GM18511 (cell line): ENCODE results near the gene SS18L1.
"Not testable (repeated sequence)": the region's sequence is repeated elsewhere in the genome, so short reads cannot be mapped to it uniquely, and the experiment has no call there.

Experiments
- ATAC-seq: cut with Tn5 transposase; IDR thresholded peaks from one replicate; pipeline ENCODE4 v1.9.1; 2021; ENCODE audit warnings: mild to moderate bottlenecking, moderate library complexity; ENCODE audit not compliant: unreplicated experiment

Gene SS18L1

DNA sequence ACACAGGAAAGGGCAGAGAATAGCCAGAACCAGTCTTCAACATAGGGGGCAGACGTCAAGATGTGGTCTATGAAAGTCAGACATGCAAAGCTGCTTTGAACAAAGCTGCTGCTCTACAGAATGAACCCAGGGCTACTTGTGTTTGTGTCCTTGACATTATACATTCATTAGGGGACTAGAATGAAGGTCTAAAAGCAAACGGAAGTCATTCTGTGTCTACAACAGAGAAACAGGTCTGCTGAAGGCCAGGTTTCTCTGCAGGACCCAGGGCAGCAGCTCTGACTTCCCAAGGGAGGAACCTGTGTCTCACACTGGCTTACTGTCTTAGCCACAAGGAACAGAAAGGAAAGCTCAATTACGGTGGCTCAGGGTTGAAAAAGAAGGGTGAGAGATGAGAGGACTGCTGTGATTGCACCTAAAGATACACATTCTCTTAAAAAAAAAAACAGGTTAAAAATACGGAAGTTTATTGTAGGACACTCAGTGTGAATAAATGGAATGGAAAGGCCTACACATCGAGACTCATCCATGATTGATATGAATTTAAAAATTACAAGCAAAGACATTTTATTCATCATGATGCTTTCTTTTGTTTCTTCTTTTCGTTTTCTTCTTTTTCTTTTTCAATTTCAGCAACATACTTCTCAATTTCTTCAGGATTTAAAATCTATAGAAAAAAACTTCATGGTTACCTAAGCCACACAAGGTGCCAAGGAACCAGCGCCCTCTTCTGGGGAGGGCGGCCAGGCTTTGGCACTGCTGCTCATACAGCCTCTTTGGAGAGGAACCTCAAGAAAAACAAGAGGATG, 7.1 kb upstream of the SS18L1 start:
- ATAC-seq: no peak

DNA sequence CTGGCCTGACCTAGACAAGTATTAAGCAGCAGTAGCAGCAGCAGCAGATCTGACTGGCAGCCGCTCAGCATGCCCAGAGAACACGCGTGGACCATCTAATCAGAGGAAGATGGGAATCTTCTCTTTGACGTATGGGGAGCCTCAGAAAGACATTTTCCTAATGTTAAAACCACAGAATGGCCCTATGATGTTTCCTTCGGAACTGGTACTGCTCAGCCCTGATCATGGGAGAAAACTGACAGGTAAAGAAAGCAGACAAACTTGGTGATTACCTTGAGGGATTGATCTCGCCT, 6.5 kb upstream of the SS18L1 start:
- ATAC-seq: no peak

GRCh38 chr20:62137478-62138203, 5.9 kb upstream of the SS18L1 start:
- ATAC-seq: no peak

DNA sequence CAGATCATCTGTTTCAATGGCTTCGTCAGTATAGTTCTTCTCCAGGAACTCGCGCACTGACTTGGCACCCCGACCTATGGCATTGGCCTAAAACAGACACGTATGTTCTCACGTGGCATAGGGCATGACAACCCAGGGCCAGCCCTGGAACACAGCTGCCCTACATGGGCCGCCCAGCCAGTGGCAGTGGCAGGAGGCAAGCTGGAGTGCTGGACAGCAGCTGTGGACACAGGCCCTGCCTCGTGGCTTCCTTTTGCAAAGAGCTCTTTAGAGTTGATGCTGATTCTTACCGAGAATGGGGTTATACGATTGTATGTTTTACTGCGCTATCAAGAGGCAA, 5.4 kb upstream of the SS18L1 start:
- no peak for ATAC-seq

GRCh38 chr20:62138912-62139311, 4.7 kb upstream of the SS18L1 start:
- no peak for ATAC-seq

DNA sequence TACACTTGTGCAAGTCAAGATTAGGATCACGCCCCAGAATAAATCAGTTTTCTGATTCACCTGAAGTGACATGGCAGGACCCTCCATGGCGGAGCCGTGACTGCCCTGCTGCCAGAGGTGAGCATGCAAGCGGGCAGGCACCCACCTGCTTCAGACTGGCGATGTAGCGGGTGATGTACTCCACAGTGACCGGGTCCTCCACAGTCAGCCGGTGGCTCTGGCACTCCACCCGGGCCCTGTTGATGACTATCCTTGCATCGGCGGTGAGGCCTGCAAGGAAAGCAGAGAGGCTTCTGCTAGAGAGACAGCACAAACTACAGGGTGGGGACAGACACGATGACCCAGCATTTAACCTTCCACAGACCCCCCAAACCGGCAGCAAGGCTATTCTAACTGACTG, 3.9 kb upstream of the SS18L1 start:
- no peak for ATAC-seq

DNA sequence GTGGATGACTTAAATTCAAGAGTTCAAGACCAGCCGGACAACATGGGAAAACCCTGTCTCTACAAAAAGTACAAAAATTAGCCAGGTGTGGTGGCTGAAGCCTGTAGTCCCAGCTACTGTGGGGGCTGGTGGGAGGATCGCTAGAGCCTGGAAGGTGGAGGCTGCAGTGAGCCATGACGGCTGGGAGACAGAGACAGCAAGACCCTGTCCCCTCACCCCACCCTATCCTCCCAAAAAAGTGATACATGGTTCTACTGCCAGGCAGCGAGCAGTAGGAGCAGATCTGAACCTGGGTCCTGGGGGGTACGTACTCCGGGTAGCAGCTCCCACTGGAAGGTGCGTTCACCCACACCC, 2.5 kb upstream of the SS18L1 start:
- ATAC-seq: no peak

DNA sequence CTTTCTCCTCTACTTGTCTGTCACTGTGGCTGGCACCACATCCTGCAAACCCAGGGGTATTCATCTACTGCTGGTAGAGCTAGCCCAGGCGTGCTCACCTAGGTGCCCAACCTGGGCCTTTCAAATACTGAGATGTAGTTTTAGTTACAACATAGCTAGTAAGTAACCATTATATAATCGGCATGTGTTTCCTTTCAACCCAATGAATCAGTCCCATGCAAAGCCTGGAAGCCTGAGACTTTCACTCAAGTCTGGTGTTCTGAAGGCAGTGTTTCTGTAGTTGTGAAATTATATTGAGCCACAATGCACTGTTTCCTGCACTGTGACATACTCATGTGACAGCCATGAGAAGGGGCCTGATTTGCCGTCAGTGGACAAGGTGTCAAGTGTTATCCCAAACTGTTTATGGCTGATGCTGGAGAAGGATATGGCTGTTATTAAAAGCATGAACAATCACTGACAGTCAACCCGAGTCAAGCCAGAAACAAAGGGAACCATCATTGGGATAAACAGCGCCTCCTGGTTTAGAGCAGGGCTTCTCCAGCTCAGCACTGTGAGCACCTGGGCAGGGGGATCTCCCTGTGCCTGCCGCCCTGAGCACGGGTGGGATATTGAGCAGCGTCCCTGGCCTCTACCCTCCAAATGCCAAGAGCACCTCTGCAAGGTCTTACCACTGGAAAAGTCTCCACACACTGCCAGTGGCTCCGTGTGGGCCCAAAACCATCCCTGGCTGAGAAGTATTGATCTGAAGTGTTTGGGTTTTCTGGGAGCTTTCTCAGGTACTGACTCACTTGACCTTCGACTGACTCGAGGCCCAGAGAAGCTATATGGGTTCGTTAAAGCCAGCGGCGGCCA, 1.9 kb upstream of the SS18L1 start:
- no peak for ATAC-seq

- ATAC-seq: peak; percentile 25
Observed at GRCh38 chr20:62142252-62143080, 1.1 kb upstream of the SS18L1 start.

GRCh38 chr20:62143957-62144825, 622 bp downstream of the SS18L1 start:
- ATAC-seq: peak; percentile 39

GRCh38 chr20:62145688-62146018, 2.1 kb downstream of the SS18L1 start:
- no peak for ATAC-seq

DNA sequence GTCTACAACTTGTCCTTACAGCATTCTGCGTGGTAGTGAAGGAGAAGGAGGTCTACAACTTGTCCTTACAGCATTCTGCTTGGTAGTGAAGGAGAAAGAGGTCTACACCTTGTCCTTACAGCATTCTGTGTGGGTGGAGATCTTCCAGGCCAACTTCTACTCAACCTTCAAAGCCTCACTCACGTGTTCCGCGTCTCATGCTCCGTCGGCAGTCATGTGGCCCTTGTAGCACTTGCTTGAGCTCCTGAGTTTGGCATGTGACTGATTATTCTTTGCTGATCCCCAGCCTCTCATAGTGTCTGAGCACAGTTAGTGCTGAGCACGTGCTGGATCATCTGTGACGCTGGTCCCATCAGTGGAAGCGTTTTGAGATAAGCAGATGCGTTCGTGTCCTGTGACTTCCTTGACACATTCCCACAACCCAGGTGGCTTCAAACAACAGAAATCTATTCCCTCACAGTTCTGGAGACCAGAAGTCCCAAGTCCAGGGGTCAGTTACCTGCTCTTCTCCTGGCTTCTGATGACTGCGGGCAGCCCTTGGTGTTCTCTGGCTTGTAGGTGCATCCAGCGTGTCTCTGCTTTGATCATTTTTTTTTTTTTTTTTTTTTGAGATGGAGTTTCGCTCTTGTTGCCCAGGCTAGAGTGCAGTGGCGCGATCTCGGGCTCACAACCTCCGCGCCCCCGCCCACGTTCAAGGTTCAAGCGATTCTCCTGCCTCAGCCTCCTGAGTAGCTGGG, 2.6 kb downstream of the SS18L1 start:
- ATAC-seq: no peak

GRCh38 chr20:62147125-62147524, 3.6 kb downstream of the SS18L1 start:
- ATAC-seq: no peak

- no peak for ATAC-seq
Observed at GRCh38 chr20:62147528-62147927, 4.0 kb downstream of the SS18L1 start.

- not testable (repeated sequence) for ATAC-seq
Observed at GRCh38 chr20:62148383-62148782, 4.8 kb downstream of the SS18L1 start.

GRCh38 chr20:62148908-62149314, 5.3 kb downstream of the SS18L1 start:
- no peak for ATAC-seq

DNA sequence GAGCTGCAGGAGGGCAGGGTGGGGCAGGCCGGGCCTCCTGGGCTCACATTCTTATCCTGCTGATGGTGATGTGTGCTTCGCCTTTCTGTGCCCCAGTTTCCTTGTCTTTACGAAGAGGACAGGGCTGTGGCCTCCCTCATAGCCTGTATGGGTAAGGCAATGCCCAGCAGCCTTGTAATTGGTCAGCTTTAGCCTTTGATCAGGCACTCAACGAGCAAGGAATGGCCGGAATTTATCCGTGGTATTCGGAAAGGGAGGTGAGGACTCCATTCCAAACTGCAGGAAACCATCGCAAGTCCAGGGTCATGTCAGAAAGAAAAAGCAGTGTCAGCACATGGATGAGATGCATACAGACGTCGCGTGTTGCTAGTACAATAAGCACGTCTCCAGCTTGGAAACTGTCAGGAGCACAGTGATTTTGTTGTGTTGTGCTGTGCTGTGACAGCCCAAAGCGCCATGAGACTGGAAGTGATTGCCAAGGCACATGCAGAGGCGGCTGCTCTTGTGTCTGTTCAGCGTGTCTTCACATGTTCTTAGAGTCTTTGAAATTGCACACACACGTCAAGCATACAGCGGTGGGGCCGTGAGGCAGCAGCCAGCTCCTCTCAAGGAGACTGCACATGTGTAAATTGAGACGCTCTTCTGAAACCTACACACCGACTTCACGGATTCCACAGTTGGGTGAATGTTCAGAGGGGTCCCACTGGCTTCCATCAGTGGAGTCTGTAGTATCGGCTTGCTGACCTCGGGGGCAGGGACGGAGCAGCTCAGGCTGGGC, 6.2 kb downstream of the SS18L1 start:
- ATAC-seq: no peak

DNA sequence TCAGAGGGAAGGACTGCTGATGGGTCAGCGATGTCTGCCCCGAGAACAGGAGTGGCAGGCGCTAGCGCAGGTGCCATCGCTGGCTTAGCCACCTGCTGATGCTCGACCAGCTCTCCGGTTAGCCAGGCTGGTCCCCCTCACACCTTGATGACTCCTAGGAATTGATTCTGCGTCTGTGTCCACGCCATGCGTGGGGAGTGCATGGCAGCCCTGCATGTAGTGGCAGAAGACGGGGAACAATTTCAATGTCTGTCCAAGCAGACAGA, 6.7 kb downstream of the SS18L1 start:
- no peak for ATAC-seq

GRCh38 chr20:62151225-62151624, 7.7 kb downstream of the SS18L1 start:
- ATAC-seq: no peak
